ENCODE results near the gene NDC1.
A peak's percentile ranks its signal among the peaks of the same experiment; 100 is the strongest.
"Not testable (repeated sequence)": the region's sequence is repeated elsewhere in the genome, so short reads cannot be mapped to it uniquely, and the experiment has no call there.

Gene NDC1

DNA sequence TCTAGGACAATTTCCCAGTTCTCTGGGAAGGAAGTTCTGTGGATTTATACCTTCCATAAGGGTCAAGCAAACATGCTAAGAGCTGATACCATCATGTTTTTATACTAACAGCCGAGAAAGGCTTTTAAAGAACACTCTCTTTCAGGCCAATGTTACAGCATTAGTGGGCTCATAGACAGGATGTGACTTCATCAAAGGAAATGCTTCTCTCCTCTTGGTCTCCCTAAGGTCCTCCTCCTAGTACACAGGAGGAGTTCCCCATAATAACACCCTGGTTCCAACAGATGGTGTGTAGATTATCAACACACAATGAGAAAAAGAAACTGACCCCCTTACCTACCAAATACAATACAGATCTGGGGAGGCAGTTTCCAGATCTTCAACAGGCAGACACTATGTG lies 72.4 kb downstream of the NDC1 start:
- DNase-seq (ENCODE audit: low spot score), result no peak

DNA sequence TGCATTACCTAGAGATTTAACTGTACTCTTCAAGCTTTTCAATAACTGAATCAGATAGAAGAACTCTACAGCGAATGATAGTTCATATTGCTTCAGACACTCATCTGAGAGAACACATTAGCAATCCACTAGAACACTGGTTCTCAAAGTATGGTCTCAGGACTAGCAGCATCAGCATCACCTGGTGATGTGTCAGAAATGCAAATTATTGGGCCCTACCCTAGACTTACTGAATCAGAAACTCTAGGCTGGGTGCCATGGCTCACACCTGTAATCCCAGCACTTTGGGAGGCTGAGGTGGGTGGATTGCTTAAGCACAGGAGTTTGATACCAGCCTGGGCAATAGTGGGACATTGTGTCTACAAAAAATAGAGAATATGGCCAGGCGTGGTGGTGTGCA lies 74.2 kb downstream of the NDC1 start:
- DNase-seq (ENCODE audit: low spot score), result no peak

DNA sequence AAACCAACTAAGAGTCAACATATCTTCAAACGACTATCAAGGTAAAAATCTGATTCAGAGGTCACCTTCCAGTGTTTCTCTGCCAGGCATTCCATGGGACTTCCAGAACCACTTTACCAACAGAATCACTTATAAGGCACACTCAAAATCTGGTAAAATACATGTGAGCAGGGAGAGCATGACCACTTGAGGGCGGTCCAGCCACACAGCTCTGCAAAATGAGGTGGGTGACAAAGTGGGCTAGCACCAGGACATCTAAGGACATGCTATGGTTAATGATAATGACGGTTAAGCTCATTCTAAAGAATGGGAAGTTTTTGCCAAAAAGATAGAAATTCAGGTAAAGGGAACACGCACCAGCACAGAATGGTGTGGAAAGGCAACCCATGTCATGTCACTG lies 74.6 kb downstream of the NDC1 start:
- DNase-seq (ENCODE audit: low spot score), result no peak

DNA sequence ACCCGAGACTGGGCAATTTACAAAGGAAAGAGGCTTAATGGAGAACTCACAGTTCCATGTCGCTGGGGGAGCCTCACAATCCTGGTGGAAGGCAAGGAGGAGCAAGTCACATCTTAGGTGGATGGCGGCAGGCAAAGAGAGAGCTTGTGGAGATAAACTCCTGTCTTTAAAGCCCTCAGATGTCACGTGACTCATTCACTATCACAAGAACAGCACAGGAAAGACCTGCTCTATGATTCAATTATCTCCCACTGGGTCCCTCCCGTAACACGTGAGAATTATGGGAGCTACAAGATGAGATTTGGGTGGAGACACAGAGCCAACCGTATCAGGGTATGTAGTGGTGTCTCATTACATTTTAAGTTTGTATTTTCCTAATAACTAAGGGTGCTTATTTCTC lies 77.6 kb downstream of the NDC1 start:
- not testable (repeated sequence) for DNase-seq (ENCODE audit: low spot score)

DNA sequence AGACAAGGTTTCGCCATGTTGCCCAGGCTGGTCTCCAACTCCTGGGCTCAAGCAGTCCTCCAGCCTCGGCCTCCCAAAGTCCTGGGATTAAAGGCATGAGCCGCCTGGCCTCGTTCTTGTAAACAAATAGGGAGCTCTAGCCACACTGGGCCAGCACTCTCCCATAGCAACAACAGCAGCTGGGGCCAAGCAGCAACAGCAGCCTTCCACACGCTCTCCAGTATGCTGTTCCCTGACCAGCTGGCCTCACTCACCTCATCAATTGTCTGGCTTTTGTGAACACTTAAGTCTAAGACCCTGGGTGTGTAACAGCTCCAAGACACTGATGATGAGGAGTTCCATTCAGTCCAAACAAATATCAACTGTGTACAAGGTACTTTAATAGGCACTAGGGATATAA lies 82.2 kb downstream of the NDC1 start:
- no peak for DNase-seq (ENCODE audit: low spot score)

DNA sequence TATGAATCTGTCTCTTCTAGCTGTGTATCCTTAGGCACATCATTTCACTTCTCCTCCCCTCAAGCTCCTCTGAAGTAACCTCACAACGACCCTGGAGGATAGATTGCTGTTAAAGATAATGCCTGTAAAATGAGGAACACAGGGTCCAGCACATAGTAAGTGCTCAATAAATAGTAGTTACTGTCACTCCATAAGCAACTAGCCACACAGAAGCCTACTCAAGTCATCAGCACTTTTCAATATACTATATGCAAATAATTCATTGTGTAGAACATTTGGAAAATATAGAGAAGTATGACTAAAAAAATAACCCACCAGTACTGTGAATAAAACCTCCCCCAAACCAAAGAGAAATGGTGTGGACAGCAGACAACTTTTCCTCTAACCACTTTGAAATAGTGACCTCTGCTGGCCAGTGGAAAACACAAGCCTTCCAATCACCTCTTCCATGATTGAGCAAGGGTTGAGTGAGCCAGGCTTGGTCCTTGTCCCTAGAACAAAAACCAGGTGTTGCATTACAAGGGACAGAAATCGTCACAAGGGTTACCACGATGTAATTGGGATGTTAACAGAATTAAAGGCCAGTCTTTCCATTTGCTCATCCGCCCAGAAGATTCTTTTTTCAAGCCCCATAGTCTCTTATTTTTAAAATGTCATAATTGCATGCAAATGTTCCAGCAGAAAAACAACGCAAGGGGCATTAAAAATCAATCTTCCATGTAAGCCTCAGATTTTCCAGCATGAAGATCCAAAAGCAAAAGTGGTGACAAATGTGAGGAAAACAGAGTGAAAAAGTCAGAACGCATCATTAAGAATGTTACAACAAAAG lies 83.4 kb downstream of the NDC1 start:
- peak; percentile 42 for DNase-seq (ENCODE audit: low spot score)

DNA sequence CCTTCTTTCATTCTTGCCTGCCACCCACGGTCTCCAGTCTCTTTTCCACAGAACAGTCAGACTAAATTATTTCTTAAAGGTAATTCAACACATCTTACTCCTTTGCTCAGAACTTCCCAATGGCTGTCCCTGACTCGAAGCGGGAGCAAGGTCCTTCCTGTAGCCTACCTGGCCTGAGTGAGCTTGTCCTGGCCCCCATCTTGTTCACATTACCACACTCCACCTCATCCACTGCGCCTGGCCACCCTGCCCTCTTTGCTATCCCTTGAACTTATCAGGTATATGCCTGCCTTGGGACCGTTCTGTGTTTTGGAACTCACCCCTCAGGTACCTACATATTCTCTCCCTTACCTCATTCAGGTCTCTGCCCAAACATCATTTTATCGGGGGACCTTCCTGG lies 85.8 kb downstream of the NDC1 start:
- DNase-seq (ENCODE audit: low spot score), result no peak

DNA sequence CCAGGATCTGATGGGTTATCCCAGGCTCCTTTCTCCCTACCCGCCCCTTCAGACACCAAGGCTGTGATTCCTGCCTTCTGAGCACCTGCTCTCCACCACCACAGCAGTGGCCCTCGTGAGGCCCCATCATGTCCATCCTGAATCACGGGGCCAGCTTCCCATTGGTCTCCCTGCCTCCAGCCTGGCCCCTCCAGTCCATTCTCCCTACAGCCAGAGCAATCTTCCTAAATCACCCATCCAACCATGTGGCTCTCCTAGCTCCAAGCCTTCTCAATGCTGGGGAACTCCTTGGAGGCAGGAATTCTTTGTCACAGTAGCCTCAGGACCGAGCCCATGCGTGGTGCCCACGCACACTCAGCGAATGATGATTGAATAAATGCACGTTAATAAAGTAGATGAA lies 90.3 kb downstream of the NDC1 start:
- DNase-seq (ENCODE audit: low spot score), result no peak

DNA sequence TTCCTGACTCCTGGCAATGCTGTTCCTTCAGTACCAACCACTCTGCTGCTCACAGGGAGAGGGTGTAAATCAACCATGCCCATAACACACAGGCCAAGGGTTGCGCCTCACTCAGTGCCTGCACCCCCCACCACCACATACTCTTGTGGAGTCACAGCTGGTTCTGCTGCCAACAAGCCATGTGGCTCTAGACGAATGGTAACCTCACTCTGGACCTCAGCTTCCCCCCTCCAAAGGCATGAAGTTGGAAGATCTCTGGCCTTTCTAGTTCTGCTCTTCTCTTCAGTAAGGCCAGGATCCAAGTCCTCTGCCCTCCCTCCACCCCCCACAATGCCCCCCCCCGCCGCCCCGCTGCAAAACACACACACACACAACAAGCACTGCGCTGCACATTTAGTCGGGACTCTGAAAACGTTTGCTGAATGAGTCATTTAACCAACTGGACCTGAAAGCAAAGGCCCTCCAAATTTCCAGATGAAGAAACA lies 97.4 kb downstream of the NDC1 start:
- DNase-seq (ENCODE audit: low spot score), result no peak

DNA sequence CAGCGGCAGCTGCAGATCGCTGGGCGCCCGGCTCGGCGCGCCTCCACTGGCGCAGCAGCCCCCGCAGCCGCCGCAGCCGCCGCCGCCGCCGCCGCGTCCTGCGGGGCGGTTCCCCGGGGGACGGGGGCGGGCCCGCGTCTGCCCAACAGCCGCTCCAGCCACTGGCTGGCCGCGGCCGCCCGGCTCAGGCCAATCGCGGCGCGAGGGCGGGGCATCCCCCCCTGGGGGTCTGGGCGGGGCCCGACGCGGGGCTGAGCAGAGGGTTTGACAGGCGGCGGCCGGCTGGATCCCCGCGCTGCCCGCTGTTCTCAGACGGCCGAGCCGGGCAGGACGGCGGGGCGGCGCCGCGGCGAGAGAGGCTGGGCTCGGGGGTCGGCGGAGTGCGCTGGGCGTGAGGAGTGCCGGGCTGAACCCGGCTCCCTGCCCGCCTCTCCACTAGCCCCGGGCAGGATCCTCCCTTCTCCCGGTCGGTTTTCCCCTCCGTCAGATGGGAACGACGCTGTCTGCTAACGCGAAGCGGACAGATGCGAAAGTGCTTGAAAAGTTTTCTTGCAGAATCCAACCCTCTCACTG lies 98.9 kb downstream of the NDC1 start, which contains the start of gene GLIS1:
GLIS1 (minus strand) TSS at position 56 of the 573 bp plus-strand sequence. CDS start 1,100 bp downstream, outside the sequence.
- peak; percentile 85 for DNase-seq (ENCODE audit: low spot score)

DNA sequence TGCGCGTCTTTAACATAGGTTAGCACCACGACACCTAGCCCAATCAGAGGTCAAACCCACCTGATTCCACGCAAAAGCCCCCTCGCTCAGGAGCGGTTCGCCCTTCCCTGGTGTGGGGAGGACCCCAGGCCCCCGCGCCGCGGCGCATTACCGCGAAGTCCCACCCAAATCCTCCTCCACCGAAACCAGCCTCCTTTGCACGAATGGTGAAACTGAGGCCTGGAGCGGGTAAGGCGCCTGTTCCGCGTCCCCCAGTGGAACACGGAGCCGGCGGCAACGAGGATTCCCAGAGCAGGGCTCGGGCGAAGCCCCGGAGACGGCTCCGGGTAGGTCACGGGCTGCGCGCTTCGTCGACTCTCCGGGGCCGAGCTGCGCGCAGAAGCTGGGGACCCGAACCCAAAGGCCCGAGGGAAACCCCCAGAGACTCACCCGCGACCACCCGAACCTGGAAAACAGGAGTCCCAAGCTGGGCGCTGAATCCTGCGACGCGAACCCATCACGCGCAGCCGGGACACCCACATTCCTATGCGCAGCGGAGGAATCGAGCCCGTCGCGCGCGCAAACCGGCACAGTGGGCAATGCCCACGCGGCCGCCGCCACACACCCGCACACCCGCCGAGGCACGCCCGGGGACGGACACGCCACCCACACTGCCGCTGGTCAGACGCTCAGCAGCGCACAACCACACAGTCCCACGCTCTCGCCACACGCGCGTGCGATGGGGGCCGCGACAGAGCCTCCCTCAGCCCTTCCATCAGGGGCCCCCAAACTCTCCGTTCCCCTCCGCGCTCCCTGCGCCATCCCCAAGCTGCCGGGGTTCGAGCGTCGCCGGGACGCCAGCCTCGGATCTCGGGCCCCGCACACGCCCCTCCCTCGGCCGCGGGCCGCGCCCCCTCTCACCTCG lies 99.6 kb downstream of the NDC1 start:
- no peak for DNase-seq (ENCODE audit: low spot score)

DNA sequence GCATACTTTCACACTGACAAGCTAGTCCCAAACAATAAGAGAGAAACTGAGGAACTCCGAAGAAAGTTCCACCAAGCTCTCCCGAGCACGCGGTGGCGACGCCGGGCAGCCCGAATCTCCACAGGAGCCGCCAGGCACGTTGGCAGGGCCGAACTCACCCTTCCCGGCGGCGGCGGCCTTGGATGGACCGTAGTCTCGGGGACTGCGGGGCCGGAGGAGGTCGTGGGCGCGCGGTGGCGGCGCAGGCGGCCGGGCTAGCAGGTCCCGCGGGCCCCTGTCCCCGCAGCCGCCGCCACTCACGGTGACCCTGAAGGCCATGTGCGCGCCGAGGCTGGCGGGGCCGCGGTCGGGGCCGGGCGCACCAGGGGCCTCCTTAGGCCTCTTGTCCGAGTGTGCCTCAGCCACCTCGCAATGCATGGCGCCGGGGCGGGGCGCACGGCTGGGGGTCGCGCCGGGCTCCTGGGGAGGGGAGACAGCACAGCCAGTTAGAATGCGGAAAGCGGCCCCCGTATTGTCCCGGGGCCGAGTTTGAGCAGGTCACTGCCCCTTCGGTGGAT lies 100.4 kb downstream of the NDC1 start:
- no peak for DNase-seq (ENCODE audit: low spot score)

DNA sequence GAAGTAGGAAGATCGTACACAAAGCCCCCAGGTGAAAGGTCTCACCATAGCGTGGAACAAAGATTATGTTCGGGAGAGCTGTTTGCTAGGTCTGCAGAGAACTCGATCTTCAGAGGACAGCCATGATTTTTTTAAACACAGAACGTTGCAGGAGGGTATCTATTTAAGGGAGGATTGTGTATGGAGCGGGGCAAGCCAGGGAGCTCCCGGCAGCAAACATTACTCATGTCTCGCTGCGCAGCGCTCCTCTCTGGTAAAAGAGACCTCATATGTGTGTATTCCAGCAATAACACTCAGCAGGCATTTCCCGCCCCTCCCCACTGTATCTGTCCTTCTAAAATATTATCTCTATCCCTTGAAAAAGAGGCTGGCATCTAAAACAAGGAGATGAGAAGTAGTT lies 101.8 kb downstream of the NDC1 start:
- DNase-seq (ENCODE audit: low spot score), result no peak

DNA sequence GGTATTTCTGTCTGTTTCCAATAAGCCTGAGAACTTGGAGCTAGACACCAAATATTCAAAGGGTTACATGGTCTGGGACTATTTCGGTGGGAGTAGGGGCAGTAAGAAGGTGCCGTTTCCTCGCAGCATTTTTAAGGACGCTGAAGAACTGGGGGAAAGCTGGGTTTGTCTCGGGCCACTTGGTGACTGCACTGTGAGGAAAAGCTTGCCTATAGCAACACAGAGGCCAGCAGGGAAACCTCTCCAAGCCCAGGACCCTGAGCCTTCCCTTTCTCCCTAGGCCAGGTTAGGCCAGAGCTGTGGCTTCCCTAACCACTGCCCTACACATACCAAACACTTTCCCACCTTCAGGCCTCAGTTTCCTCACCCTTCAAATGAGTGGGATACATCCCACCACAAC lies 102.4 kb downstream of the NDC1 start:
- DNase-seq (ENCODE audit: low spot score), result no peak

DNA sequence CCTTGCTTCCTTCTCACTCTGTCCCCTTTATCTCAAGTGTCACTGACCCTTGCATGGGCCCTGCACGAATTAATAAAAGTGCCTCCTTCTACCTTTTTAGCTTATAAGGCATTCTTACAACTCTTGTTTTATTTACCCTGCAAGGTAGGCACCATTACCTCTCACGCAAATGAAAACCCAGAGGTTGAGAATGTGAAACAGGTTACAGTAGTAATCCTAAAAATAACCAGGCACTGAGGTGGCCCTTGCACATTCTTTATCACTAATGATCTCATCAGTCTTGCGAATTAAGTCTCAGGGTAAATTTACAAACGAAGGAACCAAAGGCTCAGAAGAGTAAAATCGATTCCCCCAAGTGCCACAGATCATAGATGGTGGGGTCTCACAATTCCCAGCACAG lies 102.8 kb downstream of the NDC1 start:
- DNase-seq (ENCODE audit: low spot score), result no peak

DNA sequence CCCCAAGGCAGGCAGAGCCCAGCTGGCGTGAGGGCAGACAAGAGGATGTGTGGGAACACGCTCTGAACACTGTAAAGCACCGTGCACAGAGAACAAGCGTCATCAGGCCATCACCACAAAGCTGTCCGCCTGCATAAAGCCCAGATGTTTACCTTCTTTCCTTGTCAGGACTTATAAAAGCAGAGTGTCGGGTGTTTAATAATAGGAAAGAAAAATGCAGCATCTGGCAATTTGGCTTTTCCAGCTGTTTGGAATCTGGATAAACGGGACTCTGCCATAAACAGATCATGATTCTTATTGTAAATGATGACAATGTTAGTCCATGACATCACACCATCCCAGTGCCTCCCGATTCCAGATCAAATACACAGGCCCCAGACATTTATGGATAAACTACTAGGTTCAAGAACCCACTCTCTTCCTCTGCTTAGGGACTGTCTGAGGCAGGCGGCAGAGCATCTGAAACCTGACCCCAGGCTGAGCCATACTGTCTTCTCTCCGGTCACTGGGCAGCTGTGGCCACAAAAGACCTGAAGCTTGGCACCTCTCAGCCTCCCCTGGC lies 103.4 kb downstream of the NDC1 start:
- DNase-seq (ENCODE audit: low spot score), result no peak

DNA sequence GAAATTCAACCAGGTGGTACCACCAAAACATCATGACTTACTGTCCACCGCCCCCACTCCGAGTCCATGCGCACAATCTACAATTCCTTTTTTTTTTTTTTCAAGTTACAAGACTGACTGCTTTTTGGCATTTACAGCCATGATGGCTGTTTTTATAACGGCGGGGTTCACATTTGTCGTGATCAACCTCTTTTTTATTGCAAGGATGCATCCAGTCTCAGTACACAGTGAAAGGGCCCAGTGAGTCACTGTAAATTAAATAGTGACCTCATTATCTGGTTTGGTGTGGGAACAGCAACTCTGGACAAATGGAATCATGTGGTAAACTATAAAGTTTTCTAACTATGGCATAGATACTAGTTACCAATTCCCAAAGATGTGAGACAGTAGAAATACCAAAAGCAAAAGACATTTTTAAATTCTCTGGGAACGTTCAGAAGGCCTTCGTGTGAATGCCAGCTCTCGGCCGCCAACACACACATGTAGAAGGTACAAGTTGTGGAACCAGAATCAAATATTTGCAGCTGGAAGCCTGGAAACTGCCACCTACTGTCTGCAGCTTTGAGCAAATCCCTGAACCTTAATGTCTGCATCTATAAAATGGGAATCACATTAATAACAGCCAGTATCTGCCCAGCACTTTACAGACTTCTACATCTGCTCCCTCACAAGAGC lies 104.0 kb downstream of the NDC1 start:
- DNase-seq (ENCODE audit: low spot score), result no peak

DNA sequence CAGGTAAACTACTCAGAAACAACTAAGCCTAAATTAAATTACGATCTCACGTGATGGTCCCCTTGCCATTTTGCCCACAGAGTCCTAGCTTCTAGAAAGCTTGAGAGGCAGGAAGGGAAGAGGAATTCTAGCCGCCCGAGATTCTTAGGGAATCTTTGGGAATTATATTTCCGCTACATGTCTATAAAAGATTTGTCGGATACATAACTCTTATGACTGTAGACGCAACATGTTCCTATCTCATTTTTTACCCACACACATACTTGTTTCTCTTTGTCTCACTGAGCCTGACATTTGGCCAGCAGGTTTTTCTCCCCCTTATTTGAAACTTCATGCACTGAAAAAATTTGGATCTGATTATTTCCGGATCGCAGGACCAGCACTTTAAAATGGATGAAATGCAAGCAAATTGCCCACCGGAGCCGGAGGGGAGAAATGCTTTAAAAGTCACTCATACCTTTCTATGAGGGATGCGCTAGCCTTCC lies 104.6 kb downstream of the NDC1 start:
- DNase-seq (ENCODE audit: low spot score), result no peak

DNA sequence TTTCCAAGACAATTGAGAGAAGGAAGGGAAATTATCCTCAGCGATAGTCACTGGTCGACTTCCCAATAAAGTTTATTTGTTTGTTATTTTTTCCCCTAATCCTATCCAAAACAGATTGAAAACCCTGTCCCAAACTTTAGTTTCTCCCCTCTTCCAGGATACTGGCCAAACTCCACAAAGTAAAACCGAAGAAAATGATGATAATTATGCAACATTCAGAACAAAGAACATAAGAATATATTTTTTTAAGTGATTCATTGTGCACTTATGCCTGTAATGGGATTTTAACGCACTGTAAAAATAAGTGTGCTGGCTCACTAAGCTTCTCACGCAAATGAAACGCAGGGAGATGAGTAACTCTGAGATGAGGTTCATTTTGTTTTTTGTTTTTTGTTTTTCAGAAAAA lies 105.2 kb downstream of the NDC1 start:
- DNase-seq (ENCODE audit: low spot score), result no peak

DNA sequence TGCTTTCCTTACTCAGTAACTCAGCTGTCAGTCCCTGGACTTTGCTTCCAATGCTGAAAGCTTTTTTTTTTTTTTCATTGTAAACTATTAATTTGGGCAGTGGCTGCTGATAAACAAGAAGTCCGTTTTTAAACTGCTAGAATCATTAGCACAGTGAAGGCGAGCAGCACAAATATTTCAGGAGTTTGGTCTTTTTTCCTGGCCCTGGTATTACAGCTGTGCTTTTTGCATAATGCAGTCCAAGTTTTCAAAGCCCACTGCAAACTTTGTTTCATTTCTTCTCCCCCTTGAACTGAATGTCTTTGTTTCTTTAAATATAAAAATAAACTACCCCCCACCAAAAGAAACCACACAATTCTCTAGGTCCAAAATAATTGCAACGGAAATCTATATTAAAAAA lies 105.7 kb downstream of the NDC1 start:
- no peak for DNase-seq (ENCODE audit: low spot score)

DNA sequence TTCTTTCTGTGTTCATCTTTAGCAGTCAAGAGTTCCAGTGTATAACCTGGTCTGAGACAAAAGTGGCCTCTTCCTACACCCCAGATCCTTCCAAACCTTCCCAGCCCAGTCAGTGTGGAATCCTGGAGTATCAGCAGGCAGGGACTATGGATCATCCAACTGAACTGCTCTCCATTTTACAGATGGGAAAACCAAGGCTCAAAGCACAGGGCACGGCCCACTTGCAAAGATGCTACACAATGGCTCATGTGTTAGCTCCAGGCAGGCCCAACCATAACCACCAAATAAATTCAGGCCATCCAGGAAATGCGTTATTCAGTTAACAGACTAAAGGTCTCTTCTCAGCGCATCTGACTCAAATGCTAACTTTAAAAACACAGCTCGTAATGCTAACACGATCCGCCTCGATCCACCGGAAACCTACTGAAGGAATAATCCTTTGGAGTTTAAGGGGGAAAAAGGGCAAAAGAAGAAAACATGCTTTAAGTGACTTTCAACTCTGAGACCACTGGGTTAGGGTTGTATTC lies 106.3 kb downstream of the NDC1 start:
- DNase-seq (ENCODE audit: low spot score), result no peak

Data from COLO829 (cell line).